Breast epithelium (tissue), 3 donors: ENCODE results near the gene FMNL1.

Source experiments
- CTCF ChIP-seq, 3 donors: fragments of 450-650 bp; IDR thresholded peaks; one replicate each; pipeline ENCODE4 v1.5.1; 2016 to 2017; ENCODE audit warnings: antibody characterized with exemption in 3 of 3, mild to moderate bottlenecking in 3 of 3, moderate library complexity in 3 of 3
- POLR2A ChIP-seq: fragments of 450-650 bp; IDR thresholded peaks from one replicate; pipeline ENCODE4 v1.6.1; 2016; ENCODE audit warnings: antibody characterized with exemption, mild to moderate bottlenecking, moderate library complexity
- POLR2AphosphoS5 ChIP-seq, 3 donors: sonication (generic); formaldehyde crosslinking; IDR thresholded peaks; one replicate each; pipeline ENCODE4 v1.6.1; 2017; ENCODE audit warnings: antibody characterized with exemption in 3 of 3

DNA sequence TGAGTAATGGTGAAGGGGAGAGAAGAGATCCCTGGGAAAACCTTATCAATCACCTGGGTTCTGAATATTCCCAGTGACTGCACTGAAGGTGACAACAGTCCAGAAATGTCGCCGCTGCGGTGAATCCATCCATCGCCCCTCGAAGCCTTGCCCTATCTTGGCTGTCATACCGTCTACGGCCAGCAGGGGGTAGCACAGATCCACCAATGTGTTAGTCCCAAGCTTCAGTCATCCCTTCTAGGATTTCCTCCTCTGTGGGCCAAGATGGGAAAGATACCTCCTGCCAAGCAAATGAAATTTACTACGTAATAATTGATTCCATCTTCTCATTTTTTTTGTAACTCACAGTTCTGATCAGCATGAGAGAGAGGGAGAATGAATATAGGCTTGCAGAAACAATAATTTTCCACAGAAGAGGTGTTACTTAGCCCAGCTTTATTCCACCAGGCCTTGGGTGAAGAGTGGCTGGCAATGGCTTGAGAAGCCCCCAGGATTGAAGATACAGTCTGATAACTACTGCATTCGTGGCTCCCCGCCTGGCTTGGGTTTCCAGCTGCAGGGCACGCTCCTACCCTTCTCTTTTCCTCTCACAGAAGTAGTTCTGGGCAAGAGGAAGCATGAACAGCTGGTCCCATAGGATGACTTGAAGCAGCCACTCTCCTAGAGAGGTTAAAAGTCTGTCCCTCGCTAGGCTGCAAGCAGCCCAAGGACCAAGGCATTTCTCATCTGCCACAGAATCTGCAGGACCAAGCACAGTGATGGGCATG lies 2.6 kb upstream of the FMNL1 start:
- TF ChIP-seq CTCF (IDR thresholded peaks at IDR 0.05) (peak; percentile 99), POLR2A (no peak), POLR2AphosphoS5 (IDR thresholded peaks at IDR 0.05) (peak; percentile 46 to 75 (median 64))
